Thoracic aorta (tissue), 2 donors: Measurements from ENCODE around the gene ULBP3. TPM values are rescaled to one million over a fixed set of nuclear protein-coding genes. Genes with fewer than 3 reads are reported as not detected.
"Not testable (repeated sequence)": the region's sequence is repeated elsewhere in the genome, so short reads cannot be mapped to it uniquely, and the experiment has no call there.

ENCODE experiments used
- ATAC-seq: fragments of 150-250 bp; one replicate; pipeline ENCODE4 v1.8.0; 2017; ENCODE audit warnings: low read depth; ENCODE audit not compliant: insufficient number of reproducible peaks, low FRiP score
- DNase-seq: peaks from one replicate; pipeline ENCODE4 v3.0.0-alpha.2; 2020; ENCODE audit warnings: low spot score
- H3K27ac ChIP-seq, 2 donors: fragments of 200-600 bp; sonication (generic); 1 replicate in 1 of 2; 2 replicates in 1 of 2; pipeline ENCODE4 v1.5.1; 2016; ENCODE audit warnings: mild to moderate bottlenecking in 2 of 2, moderate library complexity in 2 of 2
- H3K27me3 ChIP-seq: fragments of 200-600 bp; sonication (generic); replicated peaks from 2 replicates; pipeline ENCODE4 v1.6.0; 2016; ENCODE audit warnings: mild to moderate bottlenecking; ENCODE audit not compliant: insufficient read depth
- H3K36me3 ChIP-seq: fragments of 200-600 bp; sonication (generic); one replicate; pipeline ENCODE4 v1.5.1; 2016
- H3K4me1 ChIP-seq, 2 donors: fragments of 200-600 bp; sonication (generic); 1 replicate in 1 of 2; 2 replicates in 1 of 2; pipeline versions ENCODE4 v1.5.1 to v1.6.0; 2016; ENCODE audit warnings: low read depth in 2 of 2, mild to moderate bottlenecking in 1 of 2; ENCODE audit not compliant: control insufficient read depth in 1 of 2
- H3K4me3 ChIP-seq: fragments of 200-600 bp; sonication (generic); 2 replicates; pipeline ENCODE4 v1.5.1; 2016; ENCODE audit warnings: mild to moderate bottlenecking
- H3K9me3 ChIP-seq: fragments of 200-600 bp; sonication (generic); 2 replicates; pipeline ENCODE4 v1.5.1; 2016
- CTCF ChIP-seq: fragments of 200-600 bp; sonication (generic); IDR thresholded peaks from one replicate; pipeline ENCODE4 v1.5.1; 2019; ENCODE audit warnings: antibody characterized with exemption
- total RNA-seq, 2 donors: library from RNA; depleted of rRNA; stranded (reverse); fragments of >200 nt; gene quantifications; one replicate each; pipeline versions ENCODE4 v1.1.0 to v1.2.3, GENCODE V29; 2016

ULBP3 gene
- total RNA-seq, 2 donors from 2014 or later: 0.78 to 3.0 TPM

GRCh38 chr6:150016324-150017185 lies 52.4 kb downstream of the ULBP3 start:
- peaks cover 2% of the 10 kb centered on the region for H3K27me3 ChIP-seq
- no peaks in the 10 kb centered on the region for H3K9me3 ChIP-seq
- H3K27ac ChIP-seq: no peak overlapping the region
- no peak overlapping the region for H3K4me3 ChIP-seq
- DNase-seq (no peak), ATAC-seq (peak; percentile 68)
- H3K36me3 ChIP-seq: no peaks in the 10 kb centered on the region
- TF ChIP-seq CTCF: peak; percentile 74
- H3K4me1 ChIP-seq: no peaks in the 10 kb centered on the region

GRCh38 chr6:150015281-150016001 lies 53.5 kb downstream of the ULBP3 start:
- not testable (repeated sequence) for H3K27ac ChIP-seq, ATAC-seq, H3K4me1 ChIP-seq, H3K4me3 ChIP-seq, H3K9me3 ChIP-seq, H3K36me3 ChIP-seq, H3K27me3 ChIP-seq, DNase-seq

GRCh38 chr6:150014623-150015280 lies 54.2 kb downstream of the ULBP3 start:
- not testable (repeated sequence) for H3K4me3 ChIP-seq, H3K9me3 ChIP-seq, ATAC-seq, DNase-seq, H3K27me3 ChIP-seq, H3K27ac ChIP-seq, H3K36me3 ChIP-seq, H3K4me1 ChIP-seq

GRCh38 chr6:150013785-150014622 lies 54.9 kb downstream of the ULBP3 start:
- not testable (repeated sequence) for H3K4me3 ChIP-seq, H3K9me3 ChIP-seq, H3K36me3 ChIP-seq, H3K27me3 ChIP-seq, DNase-seq, ATAC-seq, H3K4me1 ChIP-seq, H3K27ac ChIP-seq

- H3K27ac ChIP-seq, H3K36me3 ChIP-seq, H3K4me3 ChIP-seq, ATAC-seq, DNase-seq, H3K27me3 ChIP-seq, H3K4me1 ChIP-seq, H3K9me3 ChIP-seq: not testable (repeated sequence)
These were observed 55.8 kb downstream of the ULBP3 start for GRCh38 chr6:150012846-150013784.

Other genes with a start within 250 kb of the ULBP3 start
- gene LRP11, start 204.8 kb downstream of the ULBP3 start, total RNA-seq: 10 to 100 TPM; 22.4 to 31.8 TPM
- not detected for gene RAET1E, start 171.0 kb downstream of the ULBP3 start, total RNA-seq
- not detected for gene RAET1G, start 146.0 kb downstream of the ULBP3 start, total RNA-seq
- under 1 TPM in 1 of 2 donors, not detected in 1; 0.41 TPM for gene ULBP2, start 127.1 kb downstream of the ULBP3 start, total RNA-seq
- gene ULBP1, start 105.2 kb downstream of the ULBP3 start, total RNA-seq: under 1 TPM in 1 of 2 donors, not detected in 1; 0.14 TPM
- not detected for gene RAET1L, start 43.6 kb downstream of the ULBP3 start, total RNA-seq
- 1 to 10 TPM in 1 of 2 donors, under 1 TPM in 1; 0.95 to 1.3 TPM for gene PPP1R14C, start 73.9 kb upstream of the ULBP3 start, total RNA-seq